GM21576 (cell line): Measurements from ENCODE around the gene PITPNB.

Experiments used
- ATAC-seq: cut with Tn5 transposase; IDR thresholded peaks from one replicate; pipeline ENCODE4 v1.9.1; 2021; ENCODE audit warnings: mild to moderate bottlenecking, moderate library complexity; ENCODE audit not compliant: unreplicated experiment

The PITPNB gene

DNA sequence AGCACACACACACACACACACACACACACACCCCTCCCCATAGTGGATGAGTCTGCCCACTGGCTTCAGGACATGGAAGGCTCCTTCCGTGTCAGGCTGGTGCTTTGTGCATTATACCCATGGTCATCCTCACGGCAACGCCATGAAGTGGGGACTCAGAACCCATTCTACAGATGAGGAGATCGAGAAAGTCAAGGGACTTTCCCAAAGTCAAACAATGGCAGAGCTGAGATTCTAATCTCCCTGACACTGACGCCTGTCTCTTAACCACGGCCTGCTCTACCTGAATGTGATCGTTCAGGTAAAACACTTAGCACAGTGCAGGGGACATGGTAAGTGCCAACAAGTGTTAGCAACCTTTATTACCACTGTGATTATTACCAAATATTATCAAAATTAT is 113.2 kb downstream of the PITPNB start:
- ATAC-seq = no peak

DNA sequence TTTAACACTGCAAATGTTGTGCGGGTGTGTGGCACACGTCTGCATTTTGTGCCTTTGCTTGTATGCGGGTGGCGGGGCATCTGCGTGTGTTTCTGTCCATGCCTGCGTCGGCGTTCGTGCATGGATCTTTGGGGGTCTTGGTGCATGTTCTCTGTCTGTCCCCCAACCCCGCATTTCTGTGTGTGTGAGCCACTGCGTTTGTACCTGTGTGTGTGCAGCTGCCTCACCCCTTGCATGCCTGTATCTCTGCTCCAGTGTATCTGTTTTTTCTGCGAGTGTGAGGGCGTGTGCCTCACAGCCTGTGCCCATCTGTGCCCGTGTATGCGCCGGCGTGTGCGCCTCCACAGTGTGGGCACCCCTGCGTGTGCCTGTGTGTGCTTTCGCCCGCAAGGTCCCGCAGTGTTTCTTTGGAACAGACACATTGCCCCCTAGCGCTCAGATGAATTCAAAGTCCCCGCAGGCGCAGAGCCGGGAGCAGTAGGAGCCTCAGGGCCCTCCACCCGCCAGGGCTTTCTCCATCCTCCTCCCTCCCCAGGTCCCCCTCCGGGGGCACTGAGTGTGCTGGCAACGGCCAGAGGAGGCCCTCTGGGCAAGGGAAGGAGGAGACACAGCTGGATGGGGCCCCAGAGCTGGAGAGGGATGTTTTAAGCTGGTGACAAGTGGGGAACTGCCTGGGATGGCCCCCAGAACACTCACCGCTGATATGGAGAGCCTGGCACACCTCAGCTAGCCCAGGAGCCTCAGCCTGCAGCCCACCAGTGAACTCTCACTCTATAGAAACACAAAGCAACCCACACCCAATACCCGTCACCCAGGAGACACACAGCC is 114.4 kb downstream of the PITPNB start:
- no peak for ATAC-seq

DNA sequence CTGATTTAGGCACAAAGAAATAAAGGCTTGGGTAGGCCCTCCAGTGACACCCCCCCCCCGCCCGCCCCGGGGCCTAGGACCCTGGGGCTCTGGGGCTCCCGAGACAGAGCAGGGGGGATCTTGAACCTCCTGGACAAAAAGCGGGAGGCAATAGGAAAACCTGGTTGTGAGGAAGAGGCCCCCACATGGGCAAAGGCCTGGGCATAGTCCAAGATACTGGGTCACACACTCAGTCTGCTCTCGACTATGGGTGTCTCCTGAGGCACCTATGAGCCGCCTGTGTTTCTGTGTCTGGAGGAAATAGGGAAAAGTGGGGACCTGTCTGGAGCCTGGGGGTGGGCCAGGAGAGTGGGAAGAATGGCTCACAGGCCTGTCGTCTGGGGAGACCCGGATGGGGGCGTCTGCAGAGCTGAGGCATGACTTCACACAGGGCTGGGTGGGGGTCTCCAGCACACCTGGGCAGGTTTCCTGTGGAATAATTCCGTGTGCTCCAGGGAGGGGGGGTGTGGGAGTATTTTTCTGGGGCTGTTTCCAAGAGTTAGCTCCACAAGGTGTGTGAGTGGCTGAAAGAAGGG is 115.1 kb downstream of the PITPNB start:
- ATAC-seq = no peak

DNA sequence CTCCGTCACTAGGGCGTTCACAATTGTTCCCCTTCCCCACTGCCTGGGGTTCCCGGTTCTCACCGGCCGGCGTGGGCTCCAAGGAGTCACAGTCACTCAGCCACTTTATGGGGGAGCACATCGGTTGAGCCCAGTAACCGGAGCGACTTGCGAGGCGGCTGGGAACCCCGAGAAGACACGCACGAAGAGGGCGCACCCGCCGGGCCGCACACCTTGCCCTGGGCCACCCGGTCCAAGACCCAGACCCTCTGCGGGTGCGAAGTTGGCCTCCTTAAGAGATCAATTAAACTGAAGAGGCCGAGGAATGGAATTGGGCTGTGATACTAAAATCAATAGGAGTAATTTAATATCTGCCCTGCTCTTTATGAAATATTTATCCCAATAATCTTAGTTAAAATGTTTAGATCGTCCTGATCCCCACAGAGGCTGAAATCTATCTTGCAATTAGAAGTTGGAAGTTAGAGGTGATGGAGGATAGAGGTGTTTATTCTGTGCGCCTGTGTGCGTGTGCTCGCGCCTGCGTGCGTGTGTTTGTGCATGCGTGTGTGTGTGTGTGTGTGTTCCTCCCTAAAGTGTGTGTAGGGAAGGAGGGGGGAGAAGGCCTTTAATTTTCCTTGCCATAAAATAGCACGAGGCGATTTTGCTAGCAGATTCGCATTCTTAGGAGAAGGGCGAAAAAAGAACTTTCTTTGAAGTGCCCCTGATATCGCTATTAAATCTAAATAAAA is 116.5 kb downstream of the PITPNB start:
- no peak for ATAC-seq
